Epidermal melanocyte (primary cell): ENCODE data around the gene CAMTA1.
A peak's percentile ranks its signal among the peaks of the same experiment; 100 is the strongest.
"Not testable (repeated sequence)": the region's sequence is repeated elsewhere in the genome, so short reads cannot be mapped to it uniquely, and the experiment has no call there.

Source experiments
- DNase-seq: peaks from one replicate; pipeline ENCODE4 v3.0.0; 2011; ENCODE audit warnings: low spot score; ENCODE audit not compliant: insufficient read length

CAMTA1 gene, protein sequence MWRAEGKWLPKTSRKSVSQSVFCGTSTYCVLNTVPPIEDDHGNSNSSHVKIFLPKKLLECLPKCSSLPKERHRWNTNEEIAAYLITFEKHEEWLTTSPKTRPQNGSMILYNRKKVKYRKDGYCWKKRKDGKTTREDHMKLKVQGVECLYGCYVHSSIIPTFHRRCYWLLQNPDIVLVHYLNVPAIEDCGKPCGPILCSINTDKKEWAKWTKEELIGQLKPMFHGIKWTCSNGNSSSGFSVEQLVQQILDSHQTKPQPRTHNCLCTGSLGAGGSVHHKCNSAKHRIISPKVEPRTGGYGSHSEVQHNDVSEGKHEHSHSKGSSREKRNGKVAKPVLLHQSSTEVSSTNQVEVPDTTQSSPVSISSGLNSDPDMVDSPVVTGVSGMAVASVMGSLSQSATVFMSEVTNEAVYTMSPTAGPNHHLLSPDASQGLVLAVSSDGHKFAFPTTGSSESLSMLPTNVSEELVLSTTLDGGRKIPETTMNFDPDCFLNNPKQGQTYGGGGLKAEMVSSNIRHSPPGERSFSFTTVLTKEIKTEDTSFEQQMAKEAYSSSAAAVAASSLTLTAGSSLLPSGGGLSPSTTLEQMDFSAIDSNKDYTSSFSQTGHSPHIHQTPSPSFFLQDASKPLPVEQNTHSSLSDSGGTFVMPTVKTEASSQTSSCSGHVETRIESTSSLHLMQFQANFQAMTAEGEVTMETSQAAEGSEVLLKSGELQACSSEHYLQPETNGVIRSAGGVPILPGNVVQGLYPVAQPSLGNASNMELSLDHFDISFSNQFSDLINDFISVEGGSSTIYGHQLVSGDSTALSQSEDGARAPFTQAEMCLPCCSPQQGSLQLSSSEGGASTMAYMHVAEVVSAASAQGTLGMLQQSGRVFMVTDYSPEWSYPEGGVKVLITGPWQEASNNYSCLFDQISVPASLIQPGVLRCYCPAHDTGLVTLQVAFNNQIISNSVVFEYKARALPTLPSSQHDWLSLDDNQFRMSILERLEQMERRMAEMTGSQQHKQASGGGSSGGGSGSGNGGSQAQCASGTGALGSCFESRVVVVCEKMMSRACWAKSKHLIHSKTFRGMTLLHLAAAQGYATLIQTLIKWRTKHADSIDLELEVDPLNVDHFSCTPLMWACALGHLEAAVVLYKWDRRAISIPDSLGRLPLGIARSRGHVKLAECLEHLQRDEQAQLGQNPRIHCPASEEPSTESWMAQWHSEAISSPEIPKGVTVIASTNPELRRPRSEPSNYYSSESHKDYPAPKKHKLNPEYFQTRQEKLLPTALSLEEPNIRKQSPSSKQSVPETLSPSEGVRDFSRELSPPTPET (N-terminal part only)

GRCh38 chr1:6785318-6785727 is at the start of gene CAMTA1:
CAMTA1 (plus strand) TSS chr1:6785454; CDS start chr1:6785531, 77 bp downstream.
- DNase-seq = no peak

GRCh38 chr1:6738987-6739676 is 46.1 kb upstream of the CAMTA1 start:
- DNase-seq = no peak

DNA sequence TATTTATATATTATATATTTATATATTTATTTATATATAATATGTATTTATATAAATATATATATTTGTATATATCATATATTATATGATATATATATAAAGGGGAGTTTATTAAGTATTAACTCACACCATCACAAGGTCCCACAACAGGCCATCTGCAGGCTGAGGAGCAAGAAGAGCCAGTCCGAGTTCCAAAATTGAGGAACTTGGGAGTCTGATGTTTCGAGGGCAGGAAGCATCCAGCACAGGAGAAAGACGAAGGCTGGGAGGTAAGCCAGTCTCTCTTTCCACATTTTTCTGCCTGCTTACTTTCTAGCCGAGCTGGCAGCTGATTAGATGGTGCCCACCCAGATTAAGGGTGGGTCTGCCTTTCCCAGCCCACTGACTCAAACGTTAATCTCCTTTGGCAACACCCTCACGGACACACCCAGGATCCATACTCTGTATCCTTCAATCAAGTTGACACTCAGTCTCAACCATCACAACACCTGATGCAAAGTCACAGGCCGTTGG is 42.5 kb upstream of the CAMTA1 start:
- DNase-seq = not testable (repeated sequence)

DNA sequence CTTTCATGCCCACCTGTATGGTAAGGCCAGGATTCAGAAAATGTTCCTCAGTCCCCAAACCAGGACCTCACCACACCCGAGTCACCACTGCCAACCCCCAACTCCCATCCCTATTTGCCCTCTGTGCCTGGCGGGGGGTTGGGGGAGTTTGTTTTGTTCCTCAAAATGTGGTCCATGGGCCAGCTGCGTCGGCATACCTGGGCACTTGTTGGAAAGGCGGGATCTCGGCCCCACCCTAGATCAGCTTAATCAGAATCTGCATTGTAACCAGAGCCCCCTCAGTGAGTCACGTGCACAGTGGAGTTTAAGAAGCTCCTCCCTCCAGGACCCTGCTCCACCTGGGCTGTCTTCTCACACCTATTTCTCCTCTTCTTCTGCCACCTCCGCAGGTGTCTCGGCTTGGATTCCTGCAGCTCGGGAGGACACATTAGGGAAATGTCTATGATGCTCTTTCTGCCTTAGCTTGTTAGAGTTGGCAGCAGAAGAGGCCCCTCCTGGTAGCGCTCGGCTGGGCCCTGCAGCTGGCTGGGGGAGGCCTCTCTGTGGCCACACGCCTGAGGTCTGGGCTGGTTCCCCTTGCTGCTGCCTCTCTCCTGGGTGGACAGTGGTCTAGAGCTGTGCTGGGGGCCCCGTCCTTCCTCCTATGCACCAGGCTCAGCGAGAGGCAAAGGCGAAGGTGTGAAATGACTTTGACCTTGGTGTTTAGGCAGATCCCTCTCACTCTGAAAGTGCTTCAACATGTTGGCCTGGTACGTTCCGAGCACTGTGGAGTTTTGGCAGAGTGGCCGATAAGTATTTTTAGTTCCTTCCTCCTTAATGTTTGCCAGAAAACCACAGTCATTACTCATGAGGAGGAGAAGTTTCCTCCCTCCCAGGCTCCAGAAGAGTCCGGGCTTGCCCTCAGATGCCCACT is 41.8 kb upstream of the CAMTA1 start:
- DNase-seq = peak; percentile 46

DNA sequence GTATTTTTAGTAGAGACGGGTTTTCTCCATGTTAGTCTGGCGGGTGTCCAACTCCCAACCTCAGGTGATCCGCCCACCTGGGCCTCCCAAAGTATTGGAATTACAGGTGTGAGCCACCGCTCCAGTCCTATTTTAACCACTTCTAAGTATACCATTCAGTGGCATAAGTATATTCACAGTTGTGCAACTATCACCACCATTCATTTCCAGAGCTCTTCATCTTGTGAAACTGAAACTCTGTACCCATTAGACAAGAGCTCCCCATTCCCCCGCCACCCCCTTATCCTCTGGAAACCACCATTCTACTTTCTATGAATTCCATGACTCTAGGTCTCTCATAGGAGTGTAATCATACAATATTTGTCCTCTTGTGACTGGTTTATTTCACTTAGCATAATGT is 40.2 kb upstream of the CAMTA1 start:
- DNase-seq = no peak

- DNase-seq = no peak
Measured at GRCh38 chr1:6747674-6748073, 37.6 kb upstream of the CAMTA1 start.

- no peak for DNase-seq
Measured at GRCh38 chr1:6750490-6750889, 34.8 kb upstream of the CAMTA1 start.

DNA sequence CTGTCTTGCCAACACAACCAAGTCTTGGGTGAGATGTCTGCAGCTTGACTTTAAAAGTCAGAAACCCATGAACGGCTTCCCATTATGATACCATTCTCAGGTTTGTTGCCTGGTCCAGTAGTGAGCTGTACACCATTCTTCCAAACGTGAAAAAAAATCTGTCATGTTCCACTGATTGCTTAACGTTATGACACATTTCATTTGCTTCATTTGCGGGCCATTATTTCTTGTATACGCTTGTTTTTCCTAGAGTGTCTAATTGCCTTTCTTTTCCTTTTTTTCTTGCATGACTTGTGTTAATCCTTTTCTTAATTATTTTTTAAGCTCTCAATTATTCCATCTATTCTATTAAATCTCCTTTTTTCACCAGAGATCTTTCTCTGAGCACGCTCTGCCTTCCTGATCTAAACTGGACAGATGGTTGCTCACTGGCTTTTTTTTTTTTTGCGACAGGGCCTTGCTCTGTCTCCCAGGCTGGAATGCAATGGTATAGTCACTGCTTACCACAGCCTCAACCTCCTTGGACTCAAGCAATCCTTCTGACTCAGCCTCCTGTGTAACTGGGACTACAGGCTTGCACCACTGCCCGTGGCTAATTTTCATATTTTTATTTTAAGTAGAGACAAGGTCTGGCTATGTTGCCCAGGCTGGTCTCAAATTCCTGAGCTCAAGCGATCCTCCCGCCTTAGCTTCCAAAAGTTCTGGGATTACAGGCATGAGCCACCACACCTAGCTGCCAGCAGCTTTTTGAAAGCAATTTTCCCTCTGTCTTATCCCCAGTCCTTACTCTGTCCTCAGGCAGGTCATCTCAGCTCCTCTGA is 31.7 kb upstream of the CAMTA1 start:
- DNase-seq = no peak

DNA sequence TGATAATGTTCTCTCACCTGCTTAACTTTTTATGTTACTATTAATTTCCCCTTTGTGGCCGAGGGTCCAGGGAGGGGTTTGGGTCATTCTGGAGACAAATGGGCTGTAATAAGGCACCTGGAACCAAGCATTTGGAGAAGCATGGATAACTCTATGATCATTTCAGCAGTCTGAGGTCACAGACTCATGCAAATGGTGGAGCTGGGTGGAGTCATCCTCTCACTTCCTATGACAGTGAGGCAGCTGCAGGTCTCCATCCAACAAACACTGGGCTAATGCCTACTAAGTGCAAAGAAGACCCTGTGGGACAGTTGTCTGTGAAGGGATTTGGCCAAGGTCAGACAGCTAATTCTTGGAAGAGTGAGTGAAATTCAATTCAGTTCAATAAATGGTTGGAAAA is 28.8 kb upstream of the CAMTA1 start:
- no peak for DNase-seq

GRCh38 chr1:6757719-6758435 is 27.4 kb upstream of the CAMTA1 start:
- no peak for DNase-seq

DNA sequence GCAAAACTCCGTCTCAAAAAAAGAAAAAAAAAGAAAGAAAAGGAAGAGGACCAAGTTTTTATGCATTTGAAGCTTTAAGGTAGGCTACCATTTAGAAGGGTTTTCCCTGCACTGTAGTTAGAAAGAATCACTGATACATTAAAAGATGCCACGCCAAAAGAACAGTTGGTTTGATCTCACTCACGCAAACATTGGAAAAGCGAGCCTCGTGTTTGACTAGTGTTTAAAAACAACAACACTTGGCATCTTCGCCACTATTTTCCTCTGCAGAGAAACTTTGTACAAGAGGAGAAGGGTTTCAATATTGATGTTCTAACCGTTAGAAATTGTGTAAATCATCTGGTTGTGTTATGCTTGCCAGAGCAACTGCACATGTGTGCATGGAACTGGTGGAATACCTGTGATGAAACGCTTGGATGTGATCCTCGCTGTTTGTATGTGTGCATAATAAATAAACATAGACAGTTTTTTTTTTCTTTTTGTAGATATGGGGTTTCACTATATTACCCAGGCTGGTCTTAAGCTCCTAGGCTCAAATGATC is 24.0 kb upstream of the CAMTA1 start:
- no peak for DNase-seq

GRCh38 chr1:6762060-6762459 is 23.2 kb upstream of the CAMTA1 start:
- DNase-seq = no peak

DNA sequence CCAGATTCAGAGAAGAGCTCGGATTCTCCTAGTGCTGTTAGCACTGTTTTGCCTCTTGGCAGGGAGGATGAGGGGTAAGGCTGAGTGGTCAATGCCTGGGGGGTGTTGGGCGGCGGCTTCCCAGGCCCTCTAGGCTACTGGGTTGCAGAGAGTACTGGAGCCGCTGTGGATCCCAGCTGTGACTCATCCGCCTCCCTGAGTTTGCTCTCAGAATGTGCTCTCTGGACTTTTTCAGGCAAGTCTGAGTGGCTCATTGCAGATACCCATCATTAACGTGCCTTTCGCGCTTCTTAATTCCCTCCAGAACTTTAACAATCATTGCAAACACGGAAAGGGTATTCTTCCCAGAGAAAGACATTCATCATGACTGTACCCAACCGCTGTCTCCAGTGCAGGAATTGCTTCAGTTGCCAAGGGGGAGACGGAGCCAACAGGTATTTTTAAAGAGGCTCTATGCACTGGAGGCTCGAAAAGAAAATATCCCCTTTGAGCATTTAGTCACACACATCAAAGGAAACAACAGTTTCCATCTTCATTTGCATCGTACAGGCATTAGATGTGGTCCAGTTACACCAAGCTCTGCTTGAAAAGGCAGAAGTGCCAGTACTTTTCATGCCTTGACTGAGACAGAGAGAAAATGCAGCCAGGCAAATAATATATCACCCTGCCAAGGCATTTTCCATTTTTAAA is 14.4 kb upstream of the CAMTA1 start:
- DNase-seq = no peak

GRCh38 chr1:6771441-6771769 is 13.8 kb upstream of the CAMTA1 start:
- no peak for DNase-seq

DNA sequence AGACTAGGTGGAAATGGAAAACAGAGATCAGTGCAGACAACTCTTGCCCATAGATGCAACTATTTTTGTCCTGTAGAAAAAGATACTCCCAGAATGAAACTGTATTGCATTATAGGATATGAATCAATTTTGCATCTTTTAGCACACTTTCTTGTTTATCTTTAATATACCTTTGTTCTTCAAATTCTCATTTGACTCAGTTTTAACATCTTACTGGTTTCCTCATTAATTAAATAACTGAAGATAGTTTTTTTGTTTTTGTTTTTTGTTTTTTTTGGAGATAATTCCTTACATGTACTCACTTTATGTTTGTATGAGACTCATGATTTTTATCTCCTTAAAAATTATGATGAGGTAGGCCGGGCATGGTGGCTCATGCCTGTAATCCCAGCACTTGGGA is 10.9 kb upstream of the CAMTA1 start:
- DNase-seq = no peak

- DNase-seq = no peak
Measured at GRCh38 chr1:6775261-6776043, 9.8 kb upstream of the CAMTA1 start.

- no peak for DNase-seq
Measured at GRCh38 chr1:6776389-6776788, 8.9 kb upstream of the CAMTA1 start.
